Esophagus squamous epithelium (tissue), 4 donors: Measurements from ENCODE around the gene ZMYND8.

Experiments used
- CTCF ChIP-seq, 6 experiments: fragments of 450-650 bp in 4 of 6; fragments of 200-600 bp in 2 of 6; sonication (generic) in 2 of 6; IDR thresholded peaks; one replicate each; pipeline ENCODE4 v1.5.1; 2016 to 2019; ENCODE audit warnings: antibody characterized with exemption in 6 of 6, mild to moderate bottlenecking in 4 of 6, moderate library complexity in 4 of 6
- POLR2A ChIP-seq, 4 donors: fragments of 450-650 bp; IDR thresholded peaks; one replicate each; pipeline ENCODE4 v1.6.1; 2017; ENCODE audit warnings: antibody characterized with exemption in 4 of 4, mild to moderate bottlenecking in 4 of 4, moderate library complexity in 3 of 4

- TF ChIP-seq CTCF (IDR thresholded peaks at IDR 0.05) (no peak), POLR2A (IDR thresholded peaks at IDR 0.05) (peak in 1 of 4 donors; percentile 19)
Observed at GRCh38 chr20:47336129-47336754, 20.3 kb downstream of the ZMYND8 start.
